Measurements from ENCODE around the gene RAC2.
"Not testable (repeated sequence)": the region's sequence is repeated elsewhere in the genome, so short reads cannot be mapped to it uniquely, and the experiment has no call there.

The RAC2 gene

GRCh38 chr22:37234736-37235711, 9.0 kb downstream of the RAC2 start:
- no peak for DNase-seq (ENCODE audit: low read depth)

DNA sequence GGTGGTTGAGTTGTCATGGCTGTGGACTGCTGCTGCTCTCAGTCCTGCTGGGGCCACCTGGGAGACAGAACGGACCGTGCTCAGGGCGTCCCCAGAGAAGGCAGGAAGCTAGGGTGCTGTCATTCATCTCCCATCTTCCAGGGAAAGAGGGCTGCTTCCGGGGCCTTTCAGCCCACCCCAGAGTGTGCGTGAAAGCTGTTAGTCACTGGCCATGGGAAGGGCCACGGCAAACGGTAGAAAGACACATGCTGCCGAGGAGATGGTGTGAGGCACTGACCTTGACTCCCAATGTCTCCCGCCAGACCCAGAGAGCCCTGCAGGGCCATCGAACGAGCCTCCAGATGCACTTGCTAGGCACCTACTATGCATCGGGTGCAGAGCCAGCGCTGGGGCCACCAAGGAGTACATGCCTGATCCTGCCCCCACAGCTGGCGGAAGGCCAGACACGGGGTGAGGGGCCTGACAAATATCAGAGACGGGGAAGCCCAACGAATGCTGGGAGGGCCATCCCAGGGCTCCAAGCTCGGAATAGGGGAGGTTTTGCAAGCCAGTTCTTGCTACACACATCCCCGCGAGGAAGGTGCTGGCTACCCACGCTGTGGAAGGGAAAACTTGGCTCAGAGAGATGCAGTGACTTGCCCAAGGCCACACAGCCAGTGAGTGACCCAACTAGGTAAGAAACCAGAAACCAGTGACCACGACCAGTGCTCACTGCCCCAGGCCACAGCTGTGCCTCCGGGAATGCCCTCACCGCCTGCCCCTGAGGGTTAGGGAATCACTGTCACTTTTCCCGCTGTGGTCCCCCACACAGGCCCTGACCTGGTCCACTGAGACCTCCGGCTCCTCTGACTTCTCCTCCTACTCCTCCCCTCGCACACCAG, 10.1 kb downstream of the RAC2 start:
- no peak for DNase-seq (ENCODE audit: low read depth)

GRCh38 chr22:37233371-37233750, 10.7 kb downstream of the RAC2 start:
- not testable (repeated sequence) for DNase-seq (ENCODE audit: low read depth)

DNA sequence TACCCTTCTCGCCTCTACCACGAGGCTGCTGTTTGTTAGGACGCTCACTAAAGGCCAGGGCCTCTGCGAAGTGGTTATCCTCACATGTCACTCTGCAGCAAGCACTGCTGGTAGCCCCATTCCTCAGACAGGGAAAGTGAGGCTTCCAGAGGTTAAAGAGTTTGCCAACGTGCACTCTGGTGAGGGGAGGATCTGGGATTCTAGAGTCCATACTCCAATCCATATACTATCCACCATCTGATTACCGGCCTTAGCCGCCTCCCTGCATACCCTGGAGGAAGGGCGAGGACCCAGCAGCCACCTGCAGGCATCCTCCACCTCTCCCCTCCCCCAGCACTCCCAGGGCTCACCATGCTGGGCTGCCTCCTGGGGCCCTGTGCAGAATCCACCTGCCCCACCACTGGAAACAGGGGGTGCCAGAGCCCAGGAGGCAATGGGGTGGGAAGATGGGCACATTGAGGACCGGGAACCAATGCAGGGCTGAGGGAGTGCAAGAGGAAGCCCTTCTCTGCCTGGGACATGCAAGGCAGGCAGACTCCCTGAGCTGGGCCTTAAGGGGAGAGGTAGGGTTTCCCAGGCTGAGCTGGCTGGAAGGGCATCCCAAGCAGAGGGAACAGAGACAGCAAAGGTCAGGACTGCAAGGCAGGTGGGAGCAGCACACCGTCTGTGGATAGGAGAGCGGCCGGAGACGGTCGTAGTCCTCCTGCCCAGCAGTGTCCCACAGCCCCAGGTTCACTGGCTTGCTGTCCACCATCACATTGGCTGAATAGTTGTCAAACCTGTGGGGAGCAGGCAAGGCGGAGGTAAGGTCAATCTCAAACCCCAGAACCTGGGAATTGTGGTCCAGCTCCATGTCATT, 11.7 kb downstream of the RAC2 start:
- no peak for DNase-seq (ENCODE audit: low read depth)

- no peak for DNase-seq (ENCODE audit: low read depth)
Measured at GRCh38 chr22:37231406-37232139, 12.5 kb downstream of the RAC2 start.

DNA sequence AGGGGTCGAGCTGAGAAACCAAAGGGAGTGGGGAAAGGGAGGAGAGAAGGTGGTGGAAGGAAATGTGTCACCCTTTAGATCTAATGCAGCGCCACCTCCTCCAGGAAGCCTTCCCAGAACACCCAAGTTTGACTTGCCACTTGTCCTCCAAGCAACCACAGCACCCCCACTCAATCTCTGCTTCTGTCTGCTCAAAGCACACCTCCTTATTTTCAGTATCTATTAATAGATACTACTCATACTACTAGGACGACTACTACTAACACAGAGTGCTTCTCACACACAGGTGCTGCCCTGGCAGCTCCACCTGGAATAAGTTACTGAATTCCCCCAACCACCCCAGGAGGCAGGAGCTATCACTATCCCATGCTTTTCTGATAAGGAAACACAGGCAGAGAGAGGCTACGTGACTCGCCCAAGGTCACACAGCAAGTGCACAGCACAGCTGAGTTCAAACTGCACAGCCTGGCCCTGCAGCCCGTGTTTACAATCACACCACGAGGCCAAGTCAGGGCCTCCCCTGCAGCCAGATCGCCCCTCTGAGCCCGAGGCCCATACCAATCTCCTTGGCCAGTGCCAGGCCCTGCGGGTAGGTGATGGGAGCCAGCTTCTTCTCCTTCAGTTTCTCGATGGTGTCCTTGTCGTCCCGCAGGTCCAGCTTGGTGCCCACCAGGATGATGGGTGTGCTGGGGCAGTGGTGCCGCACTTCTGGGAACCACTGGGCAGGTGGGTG, 13.2 kb downstream of the RAC2 start:
- peak; percentile 31 for DNase-seq (ENCODE audit: low read depth)

DNA sequence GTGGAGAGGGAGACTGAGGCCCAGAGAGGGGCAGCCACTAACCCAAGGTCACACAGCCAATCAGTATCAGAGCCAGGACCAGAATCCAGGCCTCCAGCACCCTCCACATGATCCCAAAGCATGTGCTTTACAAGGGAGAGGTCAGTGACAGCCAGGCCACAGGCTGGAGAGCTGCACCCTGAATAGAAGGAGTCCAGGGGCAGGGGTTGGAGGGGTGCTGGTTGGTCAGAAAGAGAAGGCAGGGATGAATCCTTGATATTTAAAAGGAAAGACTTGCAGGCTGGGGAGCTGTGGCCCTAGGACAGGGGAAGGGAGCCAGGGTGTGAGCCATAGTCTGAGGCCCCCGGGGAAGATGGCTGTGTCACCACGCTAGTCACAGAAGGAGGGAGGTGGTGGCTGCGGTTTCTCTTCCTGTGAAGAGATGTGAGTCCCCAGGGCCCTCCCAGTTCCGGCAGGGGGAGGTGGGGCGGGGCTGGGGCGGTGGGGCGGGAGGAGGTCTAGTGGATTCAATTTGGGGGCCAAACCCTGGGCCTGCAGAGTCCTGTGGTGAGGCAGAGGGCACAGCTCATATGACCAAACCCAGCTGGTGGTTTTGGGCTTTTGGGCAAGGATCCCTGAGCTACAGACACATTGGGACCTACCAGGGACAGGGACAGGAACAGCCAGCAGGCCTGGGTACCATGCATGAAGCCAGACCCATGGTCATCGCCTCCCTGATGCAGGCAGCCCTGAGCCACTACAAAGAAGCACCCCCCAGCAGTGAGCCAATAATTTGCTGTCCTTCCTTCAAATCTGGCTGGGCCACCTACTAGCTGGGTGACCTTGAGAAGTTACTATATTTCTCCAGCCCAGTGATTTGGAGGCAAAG, 14.0 kb downstream of the RAC2 start:
- peak; percentile 91 for DNase-seq (ENCODE audit: low read depth)

DNA sequence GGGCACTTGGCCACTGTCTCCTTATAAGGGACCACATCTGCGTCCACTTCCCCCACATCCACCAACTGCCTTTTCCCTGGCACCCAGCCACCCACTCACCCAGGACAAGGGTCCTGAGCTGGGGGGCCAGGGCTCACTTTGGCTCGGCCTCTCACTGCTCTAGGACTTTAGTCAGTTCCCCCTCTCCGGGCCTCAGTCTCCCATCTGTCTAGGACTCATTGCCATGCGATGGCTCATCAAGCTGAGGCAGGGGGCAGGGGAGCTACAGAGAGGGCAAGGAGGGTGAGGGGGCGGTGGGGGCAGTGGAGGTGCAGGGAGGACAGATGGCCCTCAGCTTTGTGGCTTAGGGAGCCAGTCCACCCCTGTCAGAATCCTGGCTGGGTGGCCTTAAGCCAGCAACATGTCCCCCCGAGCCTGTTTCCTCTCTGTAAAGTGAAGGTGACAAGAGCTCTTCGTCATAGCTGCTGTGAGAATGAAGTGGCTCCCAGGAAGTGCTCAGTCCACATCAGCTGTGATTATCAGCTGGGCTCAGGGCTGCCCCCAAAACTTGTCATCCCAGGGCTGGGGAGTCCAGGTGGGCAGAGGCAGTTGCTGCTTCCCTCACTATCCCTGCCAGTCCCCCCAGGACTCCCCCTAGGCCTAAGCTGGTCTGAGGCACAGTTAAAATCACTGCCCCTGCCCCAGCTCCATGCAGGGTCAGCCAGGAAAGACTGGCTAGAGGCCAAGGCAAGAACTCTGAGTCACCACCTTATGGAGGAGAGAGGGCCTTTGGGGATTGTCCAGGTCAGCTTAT, 14.9 kb downstream of the RAC2 start:
- peak; percentile 90 for DNase-seq (ENCODE audit: low read depth)

DNA sequence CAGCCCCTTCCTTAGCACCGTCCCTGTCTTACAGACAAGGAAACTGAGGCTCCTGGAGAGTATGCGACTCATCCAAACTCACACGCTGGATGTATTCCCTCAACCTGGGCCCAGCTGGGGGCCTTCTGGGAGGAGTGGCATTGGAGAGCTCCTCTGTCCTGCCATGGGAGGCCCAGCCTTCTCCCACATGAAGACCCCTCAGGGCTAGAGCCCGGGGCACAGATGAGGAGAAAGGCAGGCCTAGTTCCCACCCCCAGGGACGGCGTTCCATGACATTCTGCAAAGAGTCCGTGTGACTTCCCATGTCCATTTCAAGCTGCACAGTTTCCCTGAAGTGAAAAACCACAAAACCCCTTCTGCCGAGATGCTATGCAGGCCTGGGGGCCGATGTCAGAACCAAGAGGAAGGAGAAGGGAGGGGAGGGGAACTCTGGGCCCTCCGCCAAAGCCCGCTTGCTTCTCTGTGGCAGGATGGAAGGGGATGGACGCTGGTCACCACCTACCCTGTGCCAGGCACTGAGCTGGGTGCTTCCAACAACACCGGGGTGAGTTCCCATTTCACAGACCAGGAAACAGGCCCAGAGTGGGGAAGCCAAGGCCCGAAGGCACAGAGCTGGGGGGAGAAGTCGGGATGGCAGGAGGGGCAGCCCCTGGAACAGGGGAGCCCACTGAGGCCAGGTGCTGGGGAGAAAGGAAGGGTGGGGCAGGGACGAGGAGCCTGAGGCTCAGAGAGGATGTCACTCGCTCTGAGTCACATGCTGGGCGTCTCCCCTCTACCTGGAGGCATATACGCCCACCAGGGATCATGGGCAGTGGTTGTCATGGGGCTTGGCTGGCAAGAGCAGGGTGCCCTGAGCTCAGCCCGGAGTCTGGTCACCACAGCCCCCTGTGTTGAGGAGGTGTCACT, 15.7 kb downstream of the RAC2 start:
- peak; percentile 63 for DNase-seq (ENCODE audit: low read depth)

GRCh38 chr22:37226514-37226913, 17.6 kb downstream of the RAC2 start:
- no peak for DNase-seq (ENCODE audit: low read depth)

DNA sequence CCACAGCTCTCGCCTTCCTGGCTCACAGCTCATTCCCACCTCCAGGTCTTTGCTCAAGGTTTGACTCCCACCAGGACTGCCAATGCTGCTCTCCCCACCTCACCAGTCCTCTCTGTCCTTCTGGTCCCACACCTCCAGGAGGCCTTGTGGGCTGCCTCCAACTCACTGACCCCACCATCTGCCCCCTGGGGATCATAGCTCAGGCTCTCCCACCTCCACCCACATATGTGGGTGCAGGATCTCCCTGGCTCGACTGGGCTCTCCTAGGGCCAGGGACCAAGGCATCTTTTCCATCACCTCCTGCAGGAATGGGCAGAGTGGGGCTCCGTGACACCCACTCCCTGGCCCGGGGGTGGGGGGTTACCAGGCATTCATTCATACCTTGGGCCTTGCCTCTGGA, 18.0 kb downstream of the RAC2 start:
- DNase-seq (ENCODE audit: low read depth): no peak

GRCh38 chr22:37225481-37225880, 18.6 kb downstream of the RAC2 start:
- peak; percentile 29 for DNase-seq (ENCODE audit: low read depth)

DNA sequence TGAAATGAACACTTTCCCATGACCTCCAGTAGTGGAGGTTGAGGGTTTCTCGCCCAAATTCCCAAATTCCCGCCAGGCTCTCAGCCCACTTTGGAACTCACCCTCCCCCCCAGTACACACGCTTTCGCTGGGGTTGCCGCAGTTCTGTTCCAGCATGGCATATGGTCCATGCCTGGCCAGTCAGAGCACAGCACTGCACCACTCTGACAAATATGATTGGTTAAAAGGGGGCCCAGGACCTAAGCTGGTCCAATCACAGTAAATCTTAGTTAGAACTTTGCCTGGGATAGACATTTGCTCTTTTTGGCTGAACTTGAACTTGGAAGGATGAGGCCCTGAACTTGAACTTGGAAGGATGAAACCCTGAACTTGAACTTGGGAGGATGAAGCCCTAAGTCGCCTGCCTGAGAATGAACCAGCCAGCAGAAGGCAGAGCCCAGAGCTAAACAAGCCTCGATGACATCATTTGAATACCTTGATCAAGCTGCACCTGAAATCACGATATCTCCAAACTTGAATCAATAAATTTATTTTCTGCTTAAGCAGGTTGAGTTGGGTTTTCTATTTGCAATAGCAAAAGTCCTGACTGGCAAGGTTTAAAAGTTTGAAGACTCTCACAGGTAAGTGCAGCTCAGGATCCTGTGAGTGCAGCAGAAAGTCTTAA, 19.2 kb downstream of the RAC2 start:
- DNase-seq (ENCODE audit: low read depth): no peak

DNA sequence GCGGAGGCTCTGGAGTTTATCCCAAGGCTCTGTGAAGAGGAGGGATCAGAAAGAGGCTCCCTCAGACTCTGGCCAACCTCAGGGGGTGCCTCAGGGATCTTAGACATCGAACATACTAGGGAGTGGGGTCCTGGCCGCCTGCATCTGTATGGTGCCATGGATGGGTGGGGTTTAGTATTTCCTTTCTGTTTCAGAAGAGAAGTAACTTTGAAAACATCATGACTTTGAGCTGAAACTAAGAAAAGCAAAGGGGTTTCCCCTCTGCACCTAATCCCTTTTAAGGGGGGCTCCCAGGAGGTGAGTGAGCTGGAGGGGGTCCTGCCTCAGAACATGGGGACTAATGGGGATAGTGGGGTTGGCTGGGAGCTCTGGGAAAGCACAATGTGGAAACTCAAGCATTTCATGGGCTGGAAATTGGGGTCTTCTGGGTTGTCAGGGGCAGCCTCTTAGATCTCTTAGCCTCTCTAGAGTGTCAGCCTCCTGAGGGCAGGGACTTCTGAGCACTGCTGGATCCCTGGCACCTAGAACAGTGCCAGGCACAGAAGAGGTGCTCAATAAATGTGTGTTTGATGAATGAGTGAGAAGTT, 20.0 kb downstream of the RAC2 start:
- no peak for DNase-seq (ENCODE audit: low read depth)

GRCh38 chr22:37222440-37222971, 21.6 kb downstream of the RAC2 start:
- DNase-seq (ENCODE audit: low read depth): no peak
